GM12865 (cell line): Measurements from ENCODE around the gene NPFF.

Experiments used
- DNase-seq: peaks from one replicate; pipeline ENCODE4 v3.0.0; 2010; ENCODE audit warnings: low read depth
- H3K4me3 ChIP-seq: 2 replicates; pipeline ENCODE4 v1.5.1; 2011; ENCODE audit warnings: mild to moderate bottlenecking, low read depth, low read length, control low read depth
- CTCF ChIP-seq: IDR thresholded peaks from 2 replicates; pipeline ENCODE4 v1.5.1; 2011; ENCODE audit warnings: low read length, control low read depth, low read depth, inconsistent platforms; ENCODE audit not compliant: insufficient read depth; ENCODE audit errors: missing control alignments

The NPFF gene

GRCh38 chr12:53495903-53496751 is 11.2 kb downstream of the NPFF start:
- no peak for TF ChIP-seq CTCF
- no peak for DNase-seq
- H3K4me3 ChIP-seq = no peak overlapping the region

GRCh38 chr12:53493610-53494391 is 13.5 kb downstream of the NPFF start:
- no peak for TF ChIP-seq CTCF
- peak overlapping the region; percentile 70 for H3K4me3 ChIP-seq
- DNase-seq = no peak

- peak; percentile 3 for TF ChIP-seq CTCF
- DNase-seq = peak; percentile 91
- H3K4me3 ChIP-seq = peak overlapping the region; percentile 70
Observed at GRCh38 chr12:53492830-53493609, 14.3 kb downstream of the NPFF start.

- no peak for TF ChIP-seq CTCF
- no peak for DNase-seq
- no peak overlapping the region for H3K4me3 ChIP-seq
Observed at GRCh38 chr12:53492188-53492587, 15.1 kb downstream of the NPFF start.

DNA sequence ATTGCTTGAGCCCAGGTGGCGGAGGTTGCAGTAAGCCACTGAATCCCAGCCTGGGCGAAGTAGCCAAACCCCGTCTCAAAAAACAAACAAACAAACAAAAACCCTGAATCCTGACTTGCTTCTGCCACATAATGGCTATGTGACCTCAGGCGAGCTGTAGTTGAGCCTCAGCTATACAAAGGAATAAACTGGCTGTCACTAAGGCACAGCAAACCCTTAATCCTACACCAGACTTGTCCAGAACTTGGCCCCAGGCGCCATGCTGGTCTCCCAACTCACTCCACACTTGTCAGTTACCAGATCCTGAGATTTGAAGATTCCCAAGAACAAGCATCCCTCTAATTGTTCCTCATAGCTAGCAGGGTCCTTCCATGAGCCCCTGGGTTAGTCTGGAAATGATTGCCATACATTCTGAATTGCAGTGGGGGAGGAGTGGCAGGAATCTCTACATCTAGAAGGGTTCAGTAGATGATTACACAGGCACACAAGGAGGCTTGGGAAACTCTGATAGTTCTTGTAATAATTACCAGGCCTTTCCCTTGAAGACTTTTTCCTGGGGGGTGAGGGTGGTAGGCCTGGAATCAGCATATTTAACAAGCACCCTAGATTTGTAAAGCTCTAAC is 17.9 kb downstream of the NPFF start:
- TF ChIP-seq CTCF = no peak
- no peak for DNase-seq
- H3K4me3 ChIP-seq = no peak overlapping the region

DNA sequence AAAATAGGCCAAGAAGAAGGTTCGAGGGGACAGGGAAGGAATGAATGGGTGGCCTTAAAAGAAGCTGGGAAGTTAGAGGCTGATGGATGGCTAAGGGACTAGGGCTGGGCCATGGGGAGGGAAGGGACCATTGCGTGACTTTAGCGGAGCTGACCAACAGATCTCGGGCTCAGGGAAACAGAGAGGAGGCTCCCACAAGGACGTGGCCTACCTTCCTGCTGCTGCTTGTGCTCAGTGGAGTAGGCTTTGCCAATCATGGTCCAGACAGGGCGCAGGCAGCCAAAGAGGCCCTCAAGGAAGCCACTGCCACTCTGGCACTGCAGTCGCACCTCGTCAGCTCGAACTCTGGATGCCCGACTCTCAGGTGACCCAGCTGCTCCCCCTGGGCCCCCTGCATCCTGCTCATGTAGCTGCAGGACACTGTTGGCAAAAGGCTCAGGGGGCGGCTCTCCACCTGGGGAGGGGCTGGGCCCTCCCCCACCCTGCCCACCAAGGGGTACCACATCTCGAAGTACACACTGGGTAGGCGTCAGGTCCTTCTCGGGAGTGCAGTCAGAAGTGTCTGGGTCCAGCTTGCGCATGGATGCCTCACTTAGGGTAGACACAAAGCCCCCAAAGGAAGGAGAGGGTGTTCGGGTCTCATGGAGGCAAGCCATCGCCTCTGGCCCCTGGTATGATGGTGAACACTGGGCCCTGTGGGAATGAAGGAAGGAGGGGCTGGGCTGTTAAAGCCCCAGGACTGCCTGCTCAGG is 20.4 kb downstream of the NPFF start:
- H3K4me3 ChIP-seq = no peak overlapping the region
- no peak for DNase-seq
- TF ChIP-seq CTCF = no peak
